ENCODE measurements around the gene FANCI.

Gene FANCI

DNA sequence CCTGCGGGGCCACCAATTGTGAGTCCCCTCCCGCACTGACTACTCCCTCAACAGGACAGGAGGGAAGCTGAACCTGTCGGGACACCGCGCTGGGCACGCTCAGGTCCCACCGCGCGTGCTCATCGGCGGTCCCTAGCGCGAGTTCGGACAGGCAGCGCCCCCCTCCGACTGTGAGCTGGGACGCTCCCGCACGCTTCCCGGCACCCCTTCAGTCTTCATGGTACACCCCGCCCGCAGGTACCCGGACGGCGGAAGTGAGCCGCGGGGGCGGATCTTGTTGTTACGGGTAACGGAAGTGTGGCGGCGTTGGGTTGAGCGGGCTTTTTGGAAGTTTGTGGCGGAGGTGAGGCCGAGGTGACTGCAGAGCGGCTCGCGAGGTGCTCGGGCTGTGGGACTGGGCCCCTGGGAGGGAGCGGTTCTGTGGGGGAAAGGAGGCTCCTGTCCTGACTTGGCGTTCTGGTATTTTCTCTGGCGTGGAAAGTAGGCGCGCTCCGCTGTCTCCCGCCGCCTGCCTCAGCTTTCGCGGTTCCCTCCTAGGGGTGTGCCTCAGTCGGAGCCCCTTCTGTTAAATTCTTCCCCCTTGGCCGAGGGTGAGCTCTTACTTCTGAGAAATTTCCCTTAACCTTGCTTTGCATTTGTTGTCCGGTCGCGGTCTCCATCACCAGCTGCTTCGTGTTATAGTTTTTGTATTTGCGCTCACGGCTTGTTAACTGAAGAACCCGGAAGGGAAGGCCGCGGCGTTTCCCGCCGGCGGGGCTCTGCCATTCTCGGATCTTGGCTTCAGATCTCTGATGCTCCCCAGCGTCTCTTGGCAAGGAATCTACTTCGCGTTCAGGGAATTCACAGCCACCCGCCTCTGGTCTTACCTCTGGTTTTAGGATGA lies at the start of gene FANCI:
TSS of gene FANCI (plus strand) at position 289 of the 883 bp plus-strand sequence. CDS start 3,669 bp downstream, outside the sequence.
- peak; percentile 98 for DNase-seq

DNA sequence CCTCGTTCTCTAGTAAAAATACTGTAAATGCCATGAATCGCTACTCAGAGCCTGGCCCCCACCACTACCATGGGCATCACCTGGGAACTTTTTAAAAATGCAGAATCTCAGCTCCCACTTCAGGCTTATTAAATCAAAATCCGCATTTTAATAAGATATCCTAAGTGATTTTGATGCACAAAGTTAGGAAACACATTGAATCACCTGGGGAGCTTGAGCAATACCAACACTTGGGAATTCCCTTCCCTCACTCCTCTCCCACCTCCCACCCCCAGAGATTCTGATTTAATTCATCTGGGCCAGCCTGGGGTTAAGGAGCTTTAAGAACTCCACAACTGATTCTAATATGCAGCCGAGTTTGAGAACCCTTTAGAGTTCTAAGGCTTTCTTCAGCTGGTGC lies 49.2 kb upstream of the FANCI start:
- no peak for DNase-seq

DNA sequence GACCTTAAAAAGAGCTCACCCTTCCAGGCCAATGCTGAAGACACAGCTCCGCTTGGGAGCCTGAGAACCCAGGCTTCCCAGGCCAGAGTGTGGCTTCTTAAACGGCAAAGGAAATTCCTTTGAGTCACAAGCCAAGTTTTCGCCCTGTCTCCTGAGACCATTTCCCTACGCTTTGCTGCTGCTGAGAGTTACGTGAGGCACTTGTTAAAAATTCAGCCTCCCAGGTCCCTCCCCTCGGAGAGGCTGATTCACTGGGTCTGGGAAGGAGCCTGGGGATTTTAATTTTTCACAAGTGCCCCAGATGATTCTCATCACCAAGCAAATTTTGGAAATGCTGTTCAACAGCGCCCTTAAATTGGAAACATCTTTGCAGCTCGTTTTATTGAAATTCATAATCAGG lies 47.9 kb upstream of the FANCI start:
- no peak for DNase-seq

DNA sequence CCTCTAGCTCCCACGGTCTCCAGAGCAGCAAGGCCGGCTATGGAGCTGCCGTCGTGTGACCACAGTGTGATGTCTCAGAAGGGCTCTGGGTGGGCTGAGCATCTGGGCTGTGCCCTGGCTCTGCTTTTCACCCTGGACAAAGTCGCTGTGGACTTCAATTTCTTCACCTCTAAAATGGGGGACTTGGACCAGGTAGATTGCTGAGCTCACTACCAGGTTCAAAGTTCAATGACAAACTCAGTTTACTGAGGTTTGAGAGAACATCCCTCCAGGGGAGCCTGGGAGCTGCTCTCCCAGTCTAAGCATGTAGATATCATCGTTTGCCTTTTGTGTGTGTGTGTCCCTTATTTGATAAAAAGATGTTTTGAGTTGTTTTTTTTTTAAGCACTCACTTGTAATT lies 47.5 kb upstream of the FANCI start:
- DNase-seq, result no peak

DNA sequence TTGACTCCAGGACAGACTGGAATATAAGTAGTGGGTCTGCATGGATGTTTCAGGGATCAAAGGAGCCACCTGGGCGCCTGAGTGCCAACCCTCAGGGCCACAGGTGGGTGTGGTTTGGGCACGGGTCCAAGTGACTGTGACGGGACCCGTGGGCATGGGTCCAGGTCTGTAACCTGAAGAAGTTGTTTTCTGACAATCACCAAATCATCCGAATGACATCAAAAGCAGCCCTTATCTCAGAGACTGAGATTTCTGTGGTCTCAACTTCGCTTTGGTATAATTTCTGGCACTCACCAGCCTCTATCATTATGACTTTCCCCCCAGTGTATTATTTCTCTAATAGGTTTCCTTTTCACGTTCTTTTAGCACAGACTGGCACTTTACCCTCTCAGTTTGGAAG lies 46.8 kb upstream of the FANCI start:
- DNase-seq, result peak; percentile 12

DNA sequence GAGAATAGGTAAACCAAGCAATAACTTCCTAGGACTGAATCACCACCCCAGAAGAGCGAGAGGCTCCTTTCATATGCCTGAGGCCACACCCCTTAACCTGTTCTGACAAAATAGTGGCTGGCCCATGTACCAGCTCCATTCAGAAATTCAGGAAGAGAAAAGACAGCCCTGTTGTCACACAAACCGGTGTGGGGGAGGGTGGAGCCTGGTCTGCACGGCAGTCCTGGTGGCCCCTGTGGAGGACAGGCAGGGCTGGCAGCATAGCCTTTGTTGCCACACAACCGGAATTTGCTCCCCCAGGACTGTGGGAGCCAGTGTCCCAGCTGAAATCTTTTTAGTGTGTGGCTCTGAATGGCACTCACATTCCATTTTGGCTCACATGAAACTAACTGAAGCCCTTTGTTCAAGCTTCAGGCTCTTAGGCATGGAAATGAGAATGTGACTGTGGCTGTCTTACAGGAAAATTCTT lies 46.2 kb upstream of the FANCI start:
- no peak for DNase-seq

DNA sequence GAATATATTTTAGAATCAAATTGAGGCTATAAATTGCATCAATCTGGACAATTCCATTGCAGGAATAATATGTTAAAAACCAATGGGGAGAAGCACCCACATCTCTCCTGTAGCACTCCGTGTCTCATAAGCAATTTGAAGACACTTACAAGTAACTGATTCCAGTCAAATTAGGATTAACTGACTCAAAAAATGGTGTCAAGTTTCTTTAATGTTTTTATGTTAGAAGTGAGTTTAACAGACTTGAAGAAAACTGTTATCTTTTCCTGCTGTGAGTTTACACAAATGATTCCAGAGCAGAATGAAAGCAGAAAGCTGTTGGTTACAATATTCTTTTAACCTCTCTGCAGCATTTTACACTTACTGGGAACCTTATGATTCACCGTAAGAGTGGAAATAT lies 45.6 kb upstream of the FANCI start:
- DNase-seq, result no peak

DNA sequence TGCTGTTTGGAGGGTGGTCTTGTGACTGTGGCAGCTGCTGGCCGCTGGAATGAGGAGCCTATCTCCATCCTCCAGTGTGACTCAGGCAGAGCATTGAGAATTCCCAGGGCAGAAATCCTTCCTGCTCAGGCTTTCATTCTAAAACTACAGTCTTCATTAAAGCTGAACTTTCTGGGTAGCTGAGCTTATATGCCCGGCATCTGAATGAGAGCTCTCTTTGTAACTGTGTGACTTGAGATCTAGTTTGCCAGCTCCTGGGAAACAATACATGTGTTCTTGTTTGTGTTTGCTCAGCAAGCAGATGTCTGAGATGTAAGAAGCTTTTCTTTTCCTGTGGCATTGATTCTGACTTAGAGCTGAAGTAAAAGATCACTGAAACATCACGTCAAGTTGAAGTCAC lies 44.8 kb upstream of the FANCI start:
- no peak for DNase-seq

DNA sequence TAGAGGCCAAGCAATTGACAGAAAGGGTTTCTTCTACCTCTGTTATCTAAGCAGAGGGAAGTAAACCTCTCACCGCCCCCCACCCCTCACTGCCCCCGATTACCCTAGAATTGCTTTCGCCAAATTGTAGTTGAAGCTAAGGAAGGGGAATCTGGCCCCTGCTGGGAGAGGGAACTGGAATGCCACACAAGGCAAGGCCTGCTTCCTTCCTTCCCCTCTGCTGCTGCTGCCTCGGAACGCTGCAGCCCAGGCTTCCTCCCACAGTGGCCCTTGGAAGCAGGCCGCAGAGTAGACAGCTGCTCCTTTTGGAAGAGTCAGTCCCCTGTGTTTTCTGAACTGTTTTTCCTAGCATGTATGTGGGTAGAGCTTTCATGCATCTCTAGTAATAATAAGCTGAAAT lies 44.0 kb upstream of the FANCI start:
- DNase-seq, result no peak

DNA sequence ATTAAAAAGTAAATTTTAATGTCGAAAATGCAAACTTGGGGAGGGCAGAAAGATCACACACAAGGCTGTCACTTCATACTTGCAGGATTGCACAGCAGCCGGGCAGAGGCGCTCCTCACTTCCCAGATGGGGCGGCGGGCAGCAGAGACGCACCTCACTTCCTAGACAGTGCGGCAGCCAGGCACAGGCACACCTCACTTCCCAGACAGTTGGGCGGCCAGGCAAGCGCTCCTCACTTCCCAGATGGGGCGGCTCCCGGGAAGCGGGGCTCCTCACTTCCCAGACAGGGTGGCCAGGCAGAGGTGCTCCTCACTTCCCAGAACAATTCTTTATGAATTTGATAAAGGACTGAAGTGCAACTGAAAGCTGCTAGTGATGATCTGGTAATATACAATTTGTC lies 43.6 kb upstream of the FANCI start:
- no peak for DNase-seq

DNA sequence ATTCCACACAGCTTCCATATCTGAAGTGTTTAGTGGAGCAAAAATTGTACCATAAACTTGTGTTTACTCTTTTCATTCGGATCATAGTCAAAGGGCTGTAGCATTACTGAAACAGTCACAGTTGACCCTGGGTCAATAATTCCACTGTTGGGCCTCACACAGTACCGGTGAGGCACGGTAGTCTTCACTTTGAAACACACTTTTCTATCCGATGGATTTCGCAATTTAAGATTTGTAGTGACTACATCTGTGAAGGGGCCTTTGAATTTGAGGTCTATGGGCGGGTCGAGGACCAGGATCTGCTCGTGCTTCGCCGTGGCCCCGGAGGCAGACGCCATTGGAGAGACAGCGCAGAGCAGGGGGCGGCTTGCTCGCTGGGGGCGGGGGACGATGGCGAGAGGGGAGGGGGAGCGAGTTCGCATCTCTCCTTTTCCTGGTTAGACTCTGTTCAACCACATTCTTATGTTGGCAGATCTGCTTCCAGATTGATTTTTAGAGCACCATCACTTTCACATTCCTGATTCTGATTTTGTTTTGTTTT lies 42.2 kb upstream of the FANCI start:
- DNase-seq, result no peak

DNA sequence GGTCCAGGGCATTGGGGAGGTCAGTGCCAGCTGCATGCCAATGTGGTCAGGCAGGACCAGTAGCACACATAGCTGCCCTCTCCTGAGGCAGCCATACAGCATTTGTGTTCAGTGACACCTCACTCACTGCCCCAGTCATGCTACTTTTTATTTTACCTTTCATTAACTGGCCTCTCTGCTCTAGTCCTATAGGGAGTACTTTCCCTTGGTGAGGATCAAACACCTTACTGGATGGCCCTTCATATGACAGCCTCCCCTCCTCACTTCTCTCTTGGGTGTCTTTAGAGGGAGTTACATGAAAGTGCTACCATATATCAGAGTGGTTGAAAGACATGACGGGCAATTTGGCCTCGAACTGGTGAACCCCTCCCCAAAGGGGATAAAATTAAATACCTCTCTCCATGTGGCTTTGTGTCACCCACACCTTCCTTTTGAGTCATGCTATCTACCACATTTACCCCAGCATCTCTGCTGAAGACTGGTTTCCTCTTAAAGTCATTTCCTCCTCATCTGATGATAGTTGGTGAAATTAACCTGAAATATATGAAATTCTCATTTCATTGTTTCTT lies 40.0 kb upstream of the FANCI start:
- DNase-seq, result peak; percentile 7

DNA sequence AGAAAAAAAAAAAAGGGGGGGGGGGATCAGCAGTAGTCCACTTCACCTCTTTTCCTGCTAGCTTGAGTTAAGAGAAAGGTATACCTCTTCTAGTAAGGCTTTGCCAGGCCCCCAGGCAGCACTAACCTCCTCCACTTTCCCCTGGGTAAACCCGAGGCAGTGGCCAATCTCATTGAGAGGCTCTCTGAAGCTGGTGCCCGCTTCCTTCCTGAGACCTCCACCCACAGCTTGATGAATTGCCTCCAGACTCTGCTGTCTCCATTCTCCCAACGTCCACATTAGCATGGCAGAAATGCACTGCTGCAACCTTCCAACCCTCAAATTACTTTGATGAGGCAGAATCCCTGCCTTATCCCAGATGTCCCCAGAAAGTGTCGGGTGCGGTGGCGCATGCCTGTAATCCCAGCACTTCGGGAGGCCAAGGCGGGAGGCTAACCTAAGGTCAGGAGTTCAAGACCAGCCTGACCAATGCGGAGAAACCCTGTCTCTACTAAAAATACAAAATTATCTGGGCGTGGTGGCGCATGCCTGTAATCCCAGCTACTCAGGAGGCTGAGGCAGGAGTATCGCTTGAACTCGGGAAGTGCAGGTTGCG lies 37.7 kb upstream of the FANCI start:
- DNase-seq, result no peak

DNA sequence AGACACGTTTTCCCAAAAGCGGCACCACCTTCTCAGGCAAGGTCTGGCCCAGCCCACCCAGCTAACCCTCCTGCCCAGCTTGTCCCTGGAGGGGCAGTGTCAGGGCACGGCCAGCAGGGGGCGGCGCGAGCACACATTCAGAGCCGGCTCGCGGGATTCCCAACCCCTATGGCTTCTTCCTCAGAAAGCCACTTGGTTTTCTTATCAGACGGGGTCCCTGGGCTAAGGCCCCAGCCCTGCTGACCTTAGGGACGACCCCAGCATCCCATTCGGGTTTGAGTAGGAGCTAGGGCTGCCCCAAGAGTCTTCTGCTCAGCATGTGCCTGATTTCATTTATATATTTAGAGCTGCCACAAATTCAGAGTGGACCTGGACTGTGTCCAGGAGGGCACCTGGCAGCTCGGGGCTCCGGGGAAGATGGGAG lies 36.9 kb upstream of the FANCI start:
- DNase-seq, result peak; percentile 76

DNA sequence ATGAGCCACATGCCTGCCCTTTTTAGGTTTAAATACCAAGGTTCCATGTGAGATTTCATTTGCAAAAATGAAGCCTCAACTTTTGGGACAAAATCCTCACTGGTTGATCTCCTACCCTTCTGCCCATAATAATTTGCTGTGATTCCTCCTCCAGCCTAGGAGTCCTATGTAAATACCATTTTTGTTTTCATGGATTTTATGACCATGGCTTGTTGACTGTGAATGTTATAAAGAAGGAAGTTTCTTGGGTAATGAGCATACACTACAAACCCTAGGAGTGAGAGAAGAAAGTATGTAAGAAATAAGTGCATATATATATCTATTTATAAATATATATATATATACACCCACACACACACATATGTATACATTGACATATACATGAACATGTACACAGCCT lies 35.5 kb upstream of the FANCI start:
- DNase-seq, result no peak

DNA sequence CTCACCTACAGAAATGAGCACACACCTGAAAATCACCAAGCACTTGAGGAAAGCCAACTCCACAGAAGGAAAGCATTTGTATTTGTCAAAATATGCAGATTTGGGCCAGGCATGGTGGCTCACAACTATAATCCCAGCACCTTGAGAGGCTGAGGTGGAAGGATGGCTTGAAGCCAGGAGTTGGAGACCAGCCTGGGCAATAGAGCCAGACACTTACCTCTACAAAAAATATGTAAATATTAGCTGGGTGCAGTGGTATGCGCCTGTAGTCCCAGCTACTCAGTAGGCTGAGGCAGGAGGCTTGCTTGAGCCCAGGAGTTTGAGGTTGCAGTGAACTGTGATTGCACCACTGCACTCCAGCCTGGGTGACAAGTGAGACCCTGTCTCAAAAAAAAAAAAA lies 34.7 kb upstream of the FANCI start:
- no peak for DNase-seq

DNA sequence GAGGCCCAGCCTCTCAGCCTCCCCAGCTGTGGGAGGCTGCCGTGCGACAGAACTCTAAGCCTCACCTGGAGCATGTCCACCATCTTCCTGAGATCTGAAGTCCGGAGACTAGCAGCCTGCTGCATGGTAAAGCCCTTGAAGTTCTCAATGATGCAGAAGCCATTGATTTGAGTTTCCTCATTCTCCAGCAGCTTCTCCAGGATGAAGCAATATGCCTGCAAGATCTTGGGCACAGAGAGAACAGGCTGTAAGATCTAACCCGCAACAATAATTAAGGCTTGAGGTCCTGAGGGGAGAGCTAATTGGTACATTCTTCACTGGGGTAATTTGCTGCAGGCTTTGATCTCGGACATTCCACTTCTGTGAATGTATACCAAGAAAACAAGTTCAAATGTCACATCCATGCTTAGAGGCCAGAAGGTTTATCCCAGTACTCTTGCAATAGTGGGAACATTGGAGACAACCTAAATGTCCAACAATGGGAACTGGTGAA lies 32.1 kb upstream of the FANCI start:
- DNase-seq, result no peak

DNA sequence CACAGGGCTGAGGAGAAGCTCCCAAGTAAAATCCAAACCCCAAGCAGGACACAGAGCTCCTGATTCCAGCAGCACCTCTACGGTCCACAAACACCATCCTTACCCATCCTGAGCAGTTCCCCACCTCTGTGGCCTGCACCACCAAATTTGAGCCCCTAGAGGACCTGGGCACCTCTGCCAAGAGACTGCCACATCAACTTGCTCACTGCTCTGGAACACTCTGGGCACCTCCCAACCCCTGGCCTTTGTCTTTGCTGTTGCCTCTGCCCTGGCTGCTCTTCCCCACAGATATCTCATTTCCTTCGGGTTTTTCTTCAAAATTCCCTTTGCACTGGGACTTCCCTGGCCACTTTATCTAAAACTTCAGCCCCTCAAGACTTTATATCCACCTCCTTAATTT lies 28.2 kb upstream of the FANCI start:
- no peak for DNase-seq

DNA sequence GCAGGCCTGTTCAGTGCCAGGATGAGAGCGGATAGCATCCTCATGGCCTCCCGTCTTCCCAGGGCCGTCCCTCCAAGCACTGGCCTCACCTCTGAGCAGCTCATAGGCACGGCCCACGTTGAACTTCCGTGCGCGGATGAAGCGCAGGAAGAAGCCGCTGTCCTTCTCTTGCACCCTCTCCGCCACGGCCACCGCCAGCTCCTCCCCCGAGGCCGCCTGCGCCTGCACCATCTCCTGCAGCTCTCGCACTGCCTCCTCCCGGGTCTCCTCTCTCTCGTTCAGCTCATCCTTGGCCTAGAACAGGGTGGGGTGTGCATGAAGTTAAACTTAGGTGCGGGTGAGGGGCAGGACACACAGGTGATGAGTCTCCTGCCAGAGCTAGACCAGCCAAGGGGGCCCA lies 26.7 kb upstream of the FANCI start:
- DNase-seq, result no peak

DNA sequence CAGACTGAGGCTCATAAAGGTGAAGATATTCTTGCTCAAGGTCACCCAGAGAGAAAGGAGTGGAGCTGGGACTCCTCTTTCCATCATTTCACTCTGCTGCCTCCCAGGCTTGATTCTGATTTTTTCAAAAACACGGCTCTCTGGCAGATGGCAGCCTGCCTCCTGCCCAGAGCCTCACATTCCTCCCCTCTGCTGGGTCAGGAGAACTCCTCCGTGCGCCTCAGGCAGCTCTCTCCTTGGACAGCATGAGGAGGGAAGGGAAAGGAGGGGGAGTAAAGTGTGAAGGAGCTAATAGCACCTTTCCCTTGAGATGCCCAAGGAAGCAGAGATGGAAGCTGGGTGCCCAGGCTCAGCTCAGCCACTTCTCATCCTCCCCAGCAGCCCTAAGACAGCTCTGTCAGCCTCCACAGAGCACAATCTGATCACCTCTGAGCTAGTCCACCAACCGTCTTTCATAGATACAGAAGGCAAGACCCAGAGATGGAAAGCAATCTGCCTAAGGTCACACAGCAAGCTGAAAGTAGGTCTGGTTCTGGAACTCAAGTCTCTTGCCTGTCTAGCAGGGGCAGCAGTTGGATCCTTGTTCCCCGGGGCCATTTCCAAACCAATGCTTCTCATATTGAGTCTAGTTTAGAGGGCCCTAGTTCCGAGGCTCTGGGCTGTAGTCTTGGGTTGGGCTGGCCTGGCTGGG lies 25.9 kb upstream of the FANCI start:
- DNase-seq, result no peak

DNA sequence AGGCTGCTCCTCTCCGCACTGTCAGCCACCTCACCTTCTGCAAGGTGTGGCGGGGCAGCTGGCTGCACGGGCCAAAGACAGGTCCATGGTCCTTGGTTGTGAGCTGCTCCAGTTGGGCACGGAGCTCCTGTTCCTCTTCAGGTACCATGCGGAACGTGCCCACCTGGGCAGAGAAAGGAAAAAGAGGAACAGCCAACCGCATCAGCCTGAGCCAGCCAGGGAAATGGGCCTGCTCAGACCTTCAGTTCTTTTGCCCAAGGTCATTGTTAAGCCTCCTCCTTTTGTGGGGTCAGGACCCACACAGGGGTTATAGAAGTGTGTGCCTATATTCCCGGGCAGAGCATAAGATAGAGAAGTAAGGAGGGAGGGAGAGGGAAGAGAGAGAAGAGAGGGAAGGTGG lies 25.2 kb upstream of the FANCI start:
- DNase-seq, result no peak

DNA sequence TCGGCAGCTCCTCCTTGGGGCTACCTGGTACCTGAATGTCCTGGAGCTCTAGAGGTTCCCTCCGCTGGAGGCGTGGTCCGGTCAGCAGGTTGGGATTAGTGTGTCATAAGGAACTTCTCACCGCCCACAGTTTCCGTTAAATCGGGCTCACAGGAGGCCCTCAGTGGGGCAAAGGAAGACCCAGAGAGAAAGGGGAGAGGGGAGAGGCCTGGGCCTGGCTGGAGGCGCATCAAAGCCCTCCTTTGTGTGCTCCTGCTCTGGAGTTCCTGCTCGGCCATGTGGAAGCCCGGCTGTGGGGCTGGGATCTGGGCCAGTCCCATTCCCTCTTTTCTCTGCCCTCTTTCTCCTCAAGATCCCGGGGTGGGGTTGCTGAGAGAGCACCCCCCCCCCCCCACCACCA lies 22.2 kb upstream of the FANCI start, which contains the start of gene RLBP1:
TSS of gene RLBP1 (minus strand) at position 37 of the 400 bp plus-strand sequence. CDS start 2,604 bp downstream, outside the sequence.
- DNase-seq, result no peak

DNA sequence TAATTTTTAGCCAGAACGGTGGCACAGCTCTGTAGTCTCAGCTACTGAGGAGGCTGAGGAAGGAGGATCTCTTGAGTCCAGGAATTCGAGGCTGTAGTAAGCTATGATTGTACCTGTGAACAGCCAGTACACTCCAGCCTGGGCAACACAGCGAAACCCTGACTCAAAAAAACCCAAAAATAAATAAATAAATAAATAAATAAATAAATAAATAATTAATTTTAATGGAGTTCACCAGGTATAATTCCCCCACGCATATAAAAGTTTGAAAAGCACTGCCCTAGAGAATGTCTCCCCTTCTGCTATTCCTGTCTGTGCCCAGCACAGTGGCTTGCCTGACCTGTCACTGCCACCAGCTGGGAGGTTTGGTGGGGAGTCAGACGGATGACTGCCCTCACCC lies 18.2 kb upstream of the FANCI start:
- DNase-seq, result no peak

All from stimulated activated CD4-positive, alpha-beta T cell treated with anti-CD3 and anti-CD28 coated beads, Interleukin-12 subunit alpha, Interleukin-12 subunit beta, amount 100 ng/mL, for 4 hours (primary cell).